Panc1 (cell line): Measurements from ENCODE around the gene HTR1B.

Experiments used
- CTCF ChIP-seq: fragments of 450-650 bp; IDR thresholded peaks from 2 replicates; pipeline ENCODE4 v1.5.1; 2017; ENCODE audit warnings: mild to moderate bottlenecking
- POLR2AphosphoS5 ChIP-seq: IDR thresholded peaks from 2 replicates; pipeline ENCODE4 v1.6.1; 2012; ENCODE audit warnings: mild to moderate bottlenecking, low read depth, low read length, moderate library complexity
- REST ChIP-seq, 2 experiments: IDR thresholded peaks; 2 replicates each; pipeline ENCODE4 v1.6.1; 2011 to 2012; ENCODE audit warnings: low read depth in 2 of 2, control low read depth in 1 of 2, low read length in 1 of 2, mild to moderate bottlenecking in 1 of 2, moderate library complexity in 1 of 2; ENCODE audit not compliant: insufficient read depth in 1 of 2
- SIN3A ChIP-seq: IDR thresholded peaks from 2 replicates; pipeline ENCODE4 v1.6.1; 2012; ENCODE audit warnings: low read depth, mild to moderate bottlenecking, low read length, moderate library complexity, borderline replicate concordance; ENCODE audit not compliant: insufficient read depth

- TF ChIP-seq CTCF, result no peak
- TF ChIP-seq POLR2AphosphoS5, result no peak
- TF ChIP-seq REST (IDR thresholded peaks at IDR 0.05; ENCODE audit: insufficient read depth in 1 of 2, low read depth in 2 of 2, low read length in 1 of 2), result no peak
- no peak for TF ChIP-seq SIN3A
Observed at GRCh38 chr6:77445214-77445613, 18.1 kb downstream of the HTR1B start.
